Measurements from ENCODE around the gene NRL.
A peak's percentile ranks its signal among the peaks of the same experiment; 100 is the strongest.

Gene NRL

GRCh38 chr14:24065408-24065807 is 49.3 kb downstream of the NRL start:
- no peak for DNase-seq (ENCODE audit: low read depth in 2 of 2)

- no peak for DNase-seq (ENCODE audit: low read depth in 2 of 2)
Observed at GRCh38 chr14:24064856-24065255, 49.9 kb downstream of the NRL start.

GRCh38 chr14:24064091-24064795 is 50.5 kb downstream of the NRL start:
- DNase-seq (ENCODE audit: low read depth in 2 of 2) = no peak

- no peak for DNase-seq (ENCODE audit: low read depth in 2 of 2)
Observed at GRCh38 chr14:24063263-24063836, 51.4 kb downstream of the NRL start.

GRCh38 chr14:24062216-24062980 is 52.4 kb downstream of the NRL start:
- no peak for DNase-seq (ENCODE audit: low read depth in 2 of 2)

GRCh38 chr14:24060984-24061913 is 53.5 kb downstream of the NRL start:
- no peak for DNase-seq (ENCODE audit: low read depth in 2 of 2)

GRCh38 chr14:24060443-24060842 is 54.3 kb downstream of the NRL start:
- no peak for DNase-seq (ENCODE audit: low read depth in 2 of 2)

GRCh38 chr14:24059841-24060388 is 54.8 kb downstream of the NRL start:
- no peak for DNase-seq (ENCODE audit: low read depth in 2 of 2)

GRCh38 chr14:24058951-24059475 is 55.7 kb downstream of the NRL start:
- no peak for DNase-seq (ENCODE audit: low read depth in 2 of 2)

- DNase-seq (ENCODE audit: low read depth in 2 of 2) = no peak
Observed at GRCh38 chr14:24058260-24058950, 56.3 kb downstream of the NRL start.

- DNase-seq (ENCODE audit: low read depth in 2 of 2) = no peak
Observed at GRCh38 chr14:24057867-24058259, 56.9 kb downstream of the NRL start.

- no peak for DNase-seq (ENCODE audit: low read depth in 2 of 2)
Observed at GRCh38 chr14:24057271-24057670, 57.5 kb downstream of the NRL start.

GRCh38 chr14:24056800-24057184 is 58.0 kb downstream of the NRL start:
- DNase-seq (ENCODE audit: low read depth in 2 of 2) = no peak

- no peak for DNase-seq (ENCODE audit: low read depth in 2 of 2)
Observed at GRCh38 chr14:24055971-24056799, 58.6 kb downstream of the NRL start.

- DNase-seq (ENCODE audit: low read depth in 2 of 2) = no peak
Observed at GRCh38 chr14:24054646-24055045, 60.1 kb downstream of the NRL start.

- DNase-seq (ENCODE audit: low read depth in 2 of 2) = no peak
Observed at GRCh38 chr14:24054324-24054641, 60.5 kb downstream of the NRL start.

GRCh38 chr14:24053548-24054323 is 61.0 kb downstream of the NRL start:
- no peak for DNase-seq (ENCODE audit: low read depth in 2 of 2)

GRCh38 chr14:24052656-24053547 is 61.8 kb downstream of the NRL start:
- DNase-seq (ENCODE audit: low read depth in 2 of 2) = peak; percentile 39 to 62
